GM18499 (cell line): ENCODE results near the gene FZD10.

Experiments
- ATAC-seq: cut with Tn5 transposase; IDR thresholded peaks from one replicate; pipeline ENCODE4 v1.9.1; 2021; ENCODE audit warnings: moderate number of reproducible peaks; ENCODE audit not compliant: insufficient read depth, unreplicated experiment

Gene FZD10

GRCh38 chr12:130152386-130152785, 9.9 kb upstream of the FZD10 start:
- no peak for ATAC-seq

- ATAC-seq: no peak
Observed at GRCh38 chr12:130153803-130154202, 8.5 kb upstream of the FZD10 start.

- no peak for ATAC-seq
Observed at GRCh38 chr12:130154276-130155070, 7.8 kb upstream of the FZD10 start.

- ATAC-seq: no peak
Observed at GRCh38 chr12:130155416-130156073, 6.7 kb upstream of the FZD10 start.

- no peak for ATAC-seq
Observed at GRCh38 chr12:130156652-130157275, 5.5 kb upstream of the FZD10 start.

GRCh38 chr12:130157998-130158753, 4.1 kb upstream of the FZD10 start:
- ATAC-seq: no peak

- ATAC-seq: no peak
Observed at GRCh38 chr12:130158754-130159059, 3.6 kb upstream of the FZD10 start.

- no peak for ATAC-seq
Observed at GRCh38 chr12:130160306-130160705, 2.0 kb upstream of the FZD10 start.

- no peak for ATAC-seq
Observed at GRCh38 chr12:130160711-130161231, 1.5 kb upstream of the FZD10 start.

- ATAC-seq: no peak
Observed at GRCh38 chr12:130161261-130162243, 712 bp upstream of the FZD10 start.

GRCh38 chr12:130162745-130163460, 639 bp downstream of the FZD10 start:
- no peak for ATAC-seq

GRCh38 chr12:130163461-130164215, 1.4 kb downstream of the FZD10 start:
- ATAC-seq: no peak

- ATAC-seq: no peak
Observed at GRCh38 chr12:130164216-130164542, 1.9 kb downstream of the FZD10 start.

- no peak for ATAC-seq
Observed at GRCh38 chr12:130164936-130165335, 2.7 kb downstream of the FZD10 start.

- ATAC-seq: no peak
Observed at GRCh38 chr12:130166306-130166705, 4.0 kb downstream of the FZD10 start.

GRCh38 chr12:130167537-130167936, 5.3 kb downstream of the FZD10 start:
- ATAC-seq: no peak

GRCh38 chr12:130169256-130169655, 7.0 kb downstream of the FZD10 start:
- no peak for ATAC-seq

- no peak for ATAC-seq
Observed at GRCh38 chr12:130169924-130170323, 7.7 kb downstream of the FZD10 start.
